ENCODE results near the gene FAM174B.

DNA sequence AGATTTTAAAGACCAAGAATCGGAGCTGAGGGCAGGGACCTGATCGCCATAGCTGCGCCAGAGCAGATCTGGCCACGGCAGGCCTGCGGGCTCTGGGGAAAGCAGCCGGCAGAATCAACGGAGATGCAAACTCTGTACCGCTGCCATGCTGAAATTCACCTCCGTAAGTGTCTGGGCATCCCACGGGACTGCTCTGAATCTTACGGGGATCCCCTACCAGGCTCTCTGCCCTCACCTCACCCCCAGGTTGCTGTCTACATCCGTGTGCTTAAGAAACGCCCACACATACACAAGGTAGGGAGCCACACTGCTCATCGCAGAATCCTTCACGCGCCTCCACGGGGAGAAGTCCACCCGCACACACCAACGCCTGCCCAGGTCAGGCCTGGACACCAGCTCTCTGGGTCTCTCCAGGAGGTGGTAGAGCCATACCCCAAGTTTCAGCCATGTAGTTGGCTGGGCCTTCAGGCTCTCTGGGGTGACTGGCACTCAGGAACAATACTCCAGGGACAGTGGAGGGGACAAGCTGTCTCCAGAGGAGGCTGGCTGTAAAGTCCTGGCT lies 33.5 kb downstream of the FAM174B start:
- no peak for TF ChIP-seq CTCF (IDR thresholded peaks at IDR 0.05; ENCODE audit: borderline replicate concordance, extremely low read depth, low read length, poor library complexity, severe bottlenecking)
- no peak for TF ChIP-seq EZH2 (IDR thresholded peaks at IDR 0.05; ENCODE audit: borderline replicate concordance, low read depth, low read length, severe bottlenecking)

All from DND-41 (cell line).